Stimulated activated CD4-positive, alpha-beta T cell treated with anti-CD3 and anti-CD28 coated beads, TNF-alpha, amount 100 ng/mL, for 48 hours (primary cell): ENCODE data around the gene SGPL1.

ENCODE experiments used
- DNase-seq, 3 donors: peaks; one replicate each; pipeline ENCODE4 v3.0.0-alpha.2; 2020; ENCODE audit warnings: low read depth in 3 of 3

The SGPL1 gene

DNA sequence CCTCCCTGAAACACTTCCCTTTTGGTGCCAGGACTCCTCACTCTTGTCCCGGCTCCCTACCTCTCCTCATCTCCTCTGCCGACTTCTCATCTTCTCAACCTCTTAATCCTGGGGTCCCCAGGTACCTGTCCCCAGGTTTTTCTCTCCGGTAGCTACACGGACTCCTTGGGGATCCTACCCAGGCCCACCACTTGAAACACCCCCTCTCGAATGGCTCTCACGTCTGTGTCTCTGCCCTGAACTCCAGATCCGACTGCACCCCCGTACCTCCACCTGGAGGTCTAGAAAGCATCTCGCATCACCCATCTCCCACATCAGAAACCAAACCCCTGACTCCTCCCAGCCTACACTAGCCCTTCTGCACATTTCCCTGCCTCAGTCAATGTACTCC is 35.4 kb upstream of the SGPL1 start:
- DNase-seq = no peak

DNA sequence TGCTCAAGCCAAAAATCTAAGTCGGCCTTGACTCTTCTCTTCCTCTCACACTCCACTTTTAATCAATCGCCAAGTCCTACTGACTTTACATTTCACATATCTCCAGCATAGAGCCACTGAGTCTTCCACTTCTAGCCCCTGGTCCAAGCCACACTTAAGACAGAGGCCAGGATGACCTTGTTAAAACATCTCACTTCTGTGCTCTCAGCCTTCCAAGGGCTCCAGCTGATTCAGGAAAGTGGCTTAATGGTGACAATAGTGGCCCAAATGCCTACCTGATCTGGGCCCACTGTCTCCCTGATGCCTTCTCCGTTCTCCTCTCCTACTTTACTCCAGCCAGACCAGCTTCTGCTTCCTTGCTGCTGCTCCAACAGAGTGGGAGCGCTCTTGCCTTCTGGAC is 35.0 kb upstream of the SGPL1 start:
- no peak for DNase-seq

DNA sequence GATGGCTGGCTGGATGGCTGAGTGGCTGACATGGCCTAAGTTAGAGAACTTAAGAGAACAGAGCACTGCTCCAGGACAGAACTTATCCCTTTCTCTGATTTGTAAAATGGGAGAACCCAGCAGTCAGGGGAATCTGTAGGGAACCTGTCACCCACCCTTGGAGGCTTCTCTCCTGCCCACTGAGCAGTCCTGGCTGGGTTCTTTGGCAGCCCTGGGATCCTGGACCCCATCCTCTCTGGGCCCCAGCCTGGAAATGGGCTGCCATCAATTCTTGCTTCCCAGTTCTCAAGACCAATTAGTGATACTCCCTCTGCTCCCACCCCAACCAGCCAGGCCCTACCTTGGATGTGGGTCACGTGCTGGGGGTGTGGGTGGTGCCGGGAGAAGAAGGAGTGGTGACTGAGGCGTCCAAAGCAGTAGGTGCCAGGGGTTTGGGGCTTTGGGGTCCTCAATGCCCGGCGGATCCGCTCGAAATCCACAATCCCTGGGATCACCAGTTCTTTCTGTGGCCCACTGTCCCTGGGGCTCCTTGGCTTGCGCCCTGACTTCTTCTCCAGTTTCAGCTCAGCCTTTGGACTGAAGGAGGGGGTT is 34.2 kb upstream of the SGPL1 start:
- DNase-seq = no peak

DNA sequence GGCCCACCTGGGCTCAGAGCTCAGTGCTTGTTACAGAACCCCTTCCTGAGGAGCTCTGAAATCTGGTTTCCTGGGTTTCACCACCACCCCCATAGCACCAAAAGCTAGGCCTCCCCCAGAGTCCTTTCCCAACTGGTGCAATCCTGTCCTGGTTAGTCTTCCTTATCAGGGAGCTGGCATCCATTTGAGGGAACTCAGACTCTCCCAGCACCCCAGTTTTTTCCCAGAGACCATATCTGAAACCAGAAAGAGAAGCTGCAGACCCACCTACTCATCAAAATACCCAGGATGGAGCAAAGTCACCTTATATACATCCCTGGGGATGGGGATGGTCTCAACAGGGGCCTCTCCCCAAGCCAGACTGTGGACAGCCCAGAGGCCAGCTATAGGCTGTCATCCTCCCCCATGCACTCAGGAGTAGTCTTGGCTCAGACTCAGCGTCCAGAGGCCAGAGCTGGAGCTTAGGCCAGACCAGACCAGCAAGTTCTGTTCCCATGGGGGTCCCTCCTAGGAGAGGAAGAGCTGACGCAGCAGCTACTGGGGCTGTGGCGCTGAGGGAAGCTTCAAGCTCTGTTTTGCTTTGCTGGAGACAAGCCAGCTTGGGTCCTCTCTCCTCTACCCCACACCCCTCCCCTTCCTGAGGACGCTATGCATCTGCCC is 33.5 kb upstream of the SGPL1 start:
- DNase-seq = no peak

DNA sequence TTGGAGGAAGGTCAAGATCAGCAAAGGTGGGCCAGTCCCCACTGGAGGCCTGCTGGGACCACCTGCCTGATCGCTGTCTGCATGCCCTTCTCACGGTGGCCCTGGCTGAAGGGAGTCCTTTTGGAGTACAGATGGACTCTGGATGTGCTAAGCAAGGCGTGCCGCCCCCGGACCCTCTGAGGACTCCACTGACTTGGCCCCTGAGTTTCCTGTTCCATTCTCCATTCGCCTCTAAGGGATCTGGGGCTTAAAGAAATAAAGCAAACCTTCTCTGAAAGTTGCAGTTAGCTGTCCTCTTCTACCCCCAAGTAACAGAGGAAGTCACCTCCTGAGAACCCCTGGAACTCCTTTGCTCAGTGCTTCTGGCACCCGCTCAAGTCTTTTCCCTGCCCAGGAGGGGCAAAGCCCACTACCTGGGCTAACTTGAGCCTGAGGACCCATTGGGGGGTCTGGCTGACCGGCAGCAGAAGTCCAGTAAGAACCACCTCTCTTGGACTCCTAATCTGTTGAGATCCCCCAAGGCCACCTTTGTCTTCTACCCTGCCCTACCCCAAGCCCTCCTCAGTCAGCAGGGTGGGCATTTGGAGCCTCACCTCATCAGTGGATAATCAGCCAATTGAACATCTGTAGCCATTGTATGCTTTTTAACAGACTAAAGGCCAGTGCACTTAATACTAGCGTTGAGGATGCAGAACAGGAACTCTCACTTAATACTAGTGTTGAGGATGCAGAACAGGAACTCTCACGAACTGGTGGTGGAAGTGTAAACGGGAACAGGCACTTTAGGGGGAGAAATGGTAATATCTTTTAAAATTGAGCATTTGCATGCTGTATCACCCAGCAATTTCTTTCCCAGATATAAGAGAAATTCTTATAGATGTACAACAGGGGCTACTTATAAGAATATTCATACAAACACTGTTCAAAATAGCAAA is 32.7 kb upstream of the SGPL1 start:
- DNase-seq = no peak

DNA sequence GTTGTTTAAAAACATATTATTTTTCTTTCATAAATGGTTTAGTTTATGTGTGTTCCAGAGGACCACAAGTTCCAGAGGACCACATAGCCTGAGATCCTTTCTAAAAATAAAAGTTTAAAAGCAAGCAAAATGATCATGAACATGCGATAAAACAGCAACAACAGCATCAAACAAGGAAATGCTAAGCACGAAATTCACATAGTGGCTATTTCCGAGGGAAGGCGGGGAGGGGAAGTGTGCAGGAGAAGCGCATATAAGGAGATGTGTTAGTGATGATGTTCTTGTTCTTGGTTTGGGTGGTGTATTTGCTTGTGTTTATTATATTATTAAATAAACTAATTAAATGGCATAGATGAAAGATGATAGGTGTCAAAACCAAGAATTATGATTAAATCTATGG is 31.7 kb upstream of the SGPL1 start:
- no peak for DNase-seq

DNA sequence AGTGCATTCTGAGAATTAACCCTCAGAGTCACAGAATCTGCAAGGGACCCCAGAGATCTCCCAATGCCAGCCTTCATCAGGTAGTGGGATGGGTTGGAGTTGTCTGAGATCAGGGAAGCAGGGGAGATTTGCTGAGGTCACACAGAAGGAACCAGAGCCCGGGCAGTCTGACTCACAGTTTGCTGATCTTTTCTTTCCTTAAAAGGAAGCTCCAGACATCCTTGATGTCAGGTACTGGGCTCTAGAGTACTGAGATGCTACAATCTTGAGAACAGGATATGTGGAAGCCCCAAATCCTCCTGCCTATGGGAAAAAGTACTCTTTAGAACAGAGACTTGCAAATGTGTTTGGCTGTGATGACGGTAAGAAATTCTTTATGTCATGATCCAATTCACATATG is 31.3 kb upstream of the SGPL1 start:
- DNase-seq = no peak

DNA sequence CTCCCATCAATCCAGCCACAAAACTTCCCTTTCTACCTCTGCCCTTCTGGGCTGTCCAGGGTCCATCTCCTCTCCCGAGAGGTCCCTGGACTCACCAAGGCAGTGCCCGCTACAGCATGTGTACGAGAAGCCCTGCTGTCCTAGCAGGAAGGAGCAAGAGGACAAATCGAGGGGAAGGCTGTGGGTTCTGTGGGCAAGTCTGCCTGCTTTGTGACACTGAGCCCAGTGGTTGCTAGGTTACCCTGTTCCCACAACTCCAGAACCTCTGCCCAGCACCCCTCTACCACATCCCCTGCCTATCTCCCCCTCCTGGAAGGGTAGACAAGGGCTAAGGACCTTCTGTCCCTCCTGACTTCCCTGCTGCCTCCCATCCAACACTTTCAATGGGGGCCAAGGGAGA is 30.6 kb upstream of the SGPL1 start, which contains the start of gene TBATA:
Gene TBATA, minus strand, starts transcription at position 188 of the 400 bp plus-strand sequence. CDS start 1,998 bp downstream, outside the sequence.
- no peak for DNase-seq

DNA sequence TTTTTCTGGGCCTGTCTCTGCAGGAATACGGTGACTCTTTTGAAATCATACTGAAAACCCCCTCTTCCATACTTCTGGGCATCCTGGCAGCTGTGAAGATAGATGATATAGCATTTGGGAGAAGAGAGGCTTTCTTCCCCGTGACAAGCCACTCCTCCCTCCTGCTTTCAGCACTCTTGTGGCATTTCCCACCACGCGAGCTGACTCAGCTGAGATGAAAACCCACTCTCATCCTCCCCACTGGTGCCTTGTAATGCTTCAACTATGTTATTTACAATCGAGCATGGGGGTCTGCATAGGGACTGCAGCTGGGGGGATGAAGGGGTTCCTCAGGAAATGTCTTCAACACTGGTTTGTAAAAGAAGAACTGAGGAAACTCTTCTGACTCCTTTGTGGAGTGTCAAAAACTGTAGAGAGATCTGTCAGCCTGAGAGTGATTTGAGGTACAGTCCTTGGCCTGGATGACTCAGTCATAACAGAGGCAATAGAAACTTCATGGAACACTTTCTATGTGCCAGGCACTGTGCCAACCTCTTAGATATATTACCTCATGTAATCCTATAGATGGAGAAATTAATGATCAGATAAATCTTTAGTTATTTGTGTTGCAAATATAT is 28.8 kb upstream of the SGPL1 start:
- DNase-seq = no peak

DNA sequence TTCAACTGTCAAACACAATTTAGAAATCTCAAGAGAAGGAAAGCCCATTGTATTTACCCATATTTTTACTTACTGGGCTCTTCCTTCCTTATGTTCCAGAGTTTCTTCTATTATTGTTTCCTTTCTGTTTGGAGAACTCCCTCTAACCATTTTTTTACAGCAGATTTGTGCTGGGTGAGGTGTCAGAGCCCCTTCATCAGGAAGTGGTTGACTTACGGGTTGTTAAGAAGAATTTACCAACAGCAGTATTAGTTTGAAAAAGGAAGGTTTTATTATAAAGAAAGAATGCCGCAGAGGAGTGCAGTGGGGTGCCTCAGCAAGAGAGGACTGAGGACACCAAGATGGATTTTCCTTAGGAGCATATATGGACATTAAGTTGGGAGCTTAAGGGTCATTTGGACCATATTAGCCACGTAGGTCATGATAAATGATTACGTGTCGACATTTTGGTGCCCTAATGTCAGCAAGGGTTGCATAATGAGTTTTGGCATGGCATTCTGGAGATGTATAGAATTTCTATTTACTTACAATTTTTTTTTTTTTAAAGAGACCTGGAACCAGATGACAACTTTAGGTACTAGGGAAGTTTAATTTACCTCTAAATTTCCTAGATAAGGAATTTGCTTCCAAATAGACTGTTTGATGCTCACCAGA is 24.2 kb upstream of the SGPL1 start:
- no peak for DNase-seq

DNA sequence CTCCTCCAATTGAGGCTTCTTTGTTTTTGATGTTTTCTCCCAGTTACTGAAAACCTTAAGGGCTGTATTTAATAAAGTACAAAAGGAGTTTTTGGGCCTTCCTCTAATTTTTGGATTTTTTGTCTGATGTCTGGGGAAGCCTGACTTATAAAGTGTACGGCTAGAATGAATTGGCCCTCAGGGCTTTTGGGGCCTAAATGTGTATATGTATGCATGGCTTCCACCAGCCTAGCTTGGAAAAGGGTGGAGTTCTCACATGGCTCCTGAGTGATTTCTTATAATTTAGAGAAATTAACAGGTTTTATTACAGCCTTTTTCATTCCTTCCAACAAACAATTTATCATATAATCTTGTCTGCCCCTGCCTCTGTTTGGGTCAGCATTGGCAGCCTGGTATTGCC is 20.1 kb upstream of the SGPL1 start:
- DNase-seq = no peak

DNA sequence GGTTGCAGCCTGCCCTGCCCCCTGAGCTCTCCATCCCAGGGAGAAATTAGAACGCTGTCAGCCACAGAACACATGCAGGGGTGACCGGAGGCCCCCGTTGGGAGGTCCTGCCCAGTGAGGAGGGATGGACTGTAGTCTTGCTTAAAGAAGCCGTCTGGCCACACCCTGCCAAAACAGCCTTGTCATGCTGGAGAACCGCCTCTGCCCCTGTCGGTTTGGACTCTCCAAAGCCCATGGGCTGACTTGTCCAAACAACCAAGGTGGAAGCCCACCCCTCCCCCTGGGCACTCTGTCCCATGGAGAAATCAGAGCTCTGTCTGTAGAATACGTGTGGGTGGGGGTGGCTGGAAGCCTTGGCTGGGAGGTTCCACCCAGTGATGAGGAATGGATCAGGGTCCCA is 17.9 kb upstream of the SGPL1 start:
- no peak for DNase-seq

DNA sequence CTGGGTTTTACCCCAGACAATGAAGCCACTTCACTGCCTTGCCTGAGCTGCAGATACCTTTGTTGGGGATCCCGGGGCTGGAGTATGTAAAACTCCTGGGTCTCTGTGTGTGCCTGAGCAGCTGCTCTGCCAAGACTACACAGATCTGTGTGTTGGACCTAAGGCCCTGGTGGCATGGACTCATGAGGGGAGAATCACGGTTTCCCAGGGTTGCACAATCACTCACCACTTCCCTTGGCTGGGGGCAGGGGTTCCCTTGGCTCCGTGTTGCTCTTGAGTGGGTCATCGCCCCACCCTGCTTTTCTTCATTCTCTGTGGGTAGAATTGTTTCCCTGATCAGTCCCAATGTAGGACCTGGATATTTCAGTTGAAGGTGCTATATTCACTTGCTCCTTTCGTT is 16.6 kb upstream of the SGPL1 start:
- no peak for DNase-seq

DNA sequence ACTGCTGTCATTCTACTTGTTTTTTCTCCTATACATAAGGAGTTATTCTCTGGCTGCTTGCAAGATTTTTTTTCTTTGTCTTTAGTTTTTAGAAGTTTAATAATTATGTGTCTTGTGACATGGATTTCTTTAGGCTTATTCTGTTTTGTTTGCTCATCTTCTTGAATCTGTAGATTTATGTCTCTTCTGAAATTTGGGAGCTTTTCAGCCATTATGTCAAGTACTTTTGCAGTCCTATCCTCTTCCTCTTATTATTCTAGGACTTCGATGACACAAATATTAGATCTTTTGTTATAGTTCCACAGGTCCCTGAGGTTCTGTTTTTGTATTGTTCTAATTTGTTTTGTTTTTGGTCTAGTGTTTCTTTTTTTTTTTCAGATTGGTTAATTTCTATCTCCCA is 13.9 kb upstream of the SGPL1 start:
- no peak for DNase-seq

DNA sequence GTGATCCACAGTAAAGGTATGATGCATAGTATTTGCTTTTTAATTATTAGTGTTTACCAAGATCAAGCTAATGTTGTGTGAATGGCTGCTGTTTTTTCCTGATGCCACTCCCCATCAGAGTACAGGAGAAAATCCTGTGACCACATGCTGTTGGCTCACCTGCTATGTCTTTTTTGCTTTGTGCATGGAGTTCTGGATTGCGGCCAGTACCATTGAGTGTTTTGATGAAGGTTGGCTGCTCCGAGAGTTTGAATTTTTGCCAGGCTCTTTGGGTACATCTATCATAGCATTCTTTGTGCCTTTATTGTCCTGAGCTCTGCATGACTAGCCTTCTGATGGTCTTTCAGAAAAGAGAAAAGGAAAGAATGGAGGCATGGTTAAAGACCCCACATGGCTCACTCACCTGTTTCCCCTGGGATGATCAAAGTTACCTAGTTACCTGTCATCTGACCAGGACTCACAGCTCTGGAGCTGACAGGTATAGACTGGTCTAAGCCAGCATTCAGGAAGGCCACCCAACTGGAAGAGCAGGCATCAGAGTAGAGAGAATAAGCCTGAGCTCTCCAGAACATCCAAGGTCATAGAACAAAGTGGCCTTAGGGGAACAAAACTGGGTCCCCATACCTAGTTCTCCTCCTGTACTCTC is 11.8 kb upstream of the SGPL1 start:
- DNase-seq = no peak

DNA sequence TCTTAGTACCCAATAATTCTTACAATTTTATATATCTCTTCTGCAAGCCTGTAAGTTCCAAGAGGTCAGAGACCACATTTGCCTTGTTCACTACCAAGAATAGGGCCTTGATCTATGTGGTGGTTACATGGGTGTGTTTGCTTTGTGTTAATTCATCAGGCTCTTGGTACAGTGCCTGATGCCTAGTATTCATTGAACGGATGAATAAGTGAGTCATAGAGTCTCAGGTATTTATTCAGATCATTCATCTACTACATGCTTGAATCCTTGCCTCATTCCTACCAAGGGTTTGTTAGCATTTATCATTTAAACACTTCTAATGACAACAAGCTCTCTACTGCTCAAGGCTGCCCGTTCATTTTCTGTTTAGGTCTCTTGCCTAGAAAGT is 11.3 kb upstream of the SGPL1 start:
- no peak for DNase-seq

DNA sequence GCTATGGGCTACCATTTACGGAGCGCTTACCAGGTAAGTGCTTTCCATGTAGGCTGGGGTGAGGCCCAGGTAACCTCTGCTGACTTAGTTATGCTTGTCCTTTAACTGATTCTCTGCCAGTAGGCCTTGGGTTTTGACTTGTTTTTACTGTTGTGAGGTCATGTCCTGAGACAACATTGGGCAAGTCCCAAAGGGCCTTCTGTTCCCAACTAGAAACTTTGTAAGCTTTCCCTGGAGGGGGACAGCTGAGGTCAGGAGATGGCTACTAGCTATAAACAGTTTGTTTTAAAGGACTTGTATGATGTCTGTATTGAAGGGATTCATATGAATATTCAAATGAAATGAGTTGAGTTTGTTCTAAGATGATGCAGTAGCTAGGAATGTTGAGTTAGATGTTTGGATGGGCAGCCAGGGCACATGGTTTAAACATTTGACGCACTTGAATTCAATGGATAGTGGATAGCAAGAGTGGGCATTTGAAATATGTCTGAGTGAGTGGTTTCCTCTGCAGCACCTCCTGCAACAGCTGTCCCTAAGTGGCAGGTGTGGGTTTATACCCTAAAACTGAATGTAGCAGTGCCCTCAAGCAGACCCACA is 10.0 kb upstream of the SGPL1 start:
- DNase-seq = no peak

DNA sequence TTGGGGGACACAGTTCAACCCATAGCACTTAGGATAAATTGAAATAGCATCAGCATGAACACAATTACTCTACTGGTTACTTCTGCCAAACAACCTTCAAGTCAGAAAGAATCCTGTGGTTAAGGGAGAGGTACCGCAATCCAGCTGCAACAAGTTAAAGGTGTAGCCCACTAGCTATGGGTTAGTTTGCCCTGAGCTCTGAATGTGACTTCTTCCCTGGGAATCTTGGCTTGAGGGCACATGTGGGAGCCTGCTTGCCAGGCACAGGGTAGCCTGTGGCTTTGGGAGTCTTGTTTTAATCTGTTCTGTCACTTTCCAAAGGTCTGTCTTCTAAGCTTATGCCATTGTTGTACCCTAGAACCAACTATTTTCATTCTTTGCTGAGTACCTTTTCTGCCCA is 8.9 kb upstream of the SGPL1 start:
- DNase-seq = no peak

DNA sequence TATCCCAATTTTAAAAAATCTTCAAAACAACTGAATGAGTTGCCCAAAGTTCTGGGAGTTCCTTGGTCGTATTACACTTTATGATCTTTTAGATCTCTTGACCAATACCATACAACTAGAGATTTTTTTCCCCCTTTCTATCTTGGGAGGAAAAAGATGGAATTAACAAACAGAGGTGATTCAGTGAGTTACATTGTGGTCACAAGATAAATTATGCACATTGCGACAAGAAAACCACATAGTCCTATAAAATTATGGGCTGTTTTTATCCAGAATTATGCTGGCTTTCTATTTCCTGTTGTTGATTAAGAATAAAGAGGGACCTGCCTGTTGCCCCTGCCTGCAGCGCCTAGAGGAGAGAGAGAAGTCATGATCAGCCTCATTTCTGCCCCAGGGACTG is 8.2 kb upstream of the SGPL1 start:
- no peak for DNase-seq

DNA sequence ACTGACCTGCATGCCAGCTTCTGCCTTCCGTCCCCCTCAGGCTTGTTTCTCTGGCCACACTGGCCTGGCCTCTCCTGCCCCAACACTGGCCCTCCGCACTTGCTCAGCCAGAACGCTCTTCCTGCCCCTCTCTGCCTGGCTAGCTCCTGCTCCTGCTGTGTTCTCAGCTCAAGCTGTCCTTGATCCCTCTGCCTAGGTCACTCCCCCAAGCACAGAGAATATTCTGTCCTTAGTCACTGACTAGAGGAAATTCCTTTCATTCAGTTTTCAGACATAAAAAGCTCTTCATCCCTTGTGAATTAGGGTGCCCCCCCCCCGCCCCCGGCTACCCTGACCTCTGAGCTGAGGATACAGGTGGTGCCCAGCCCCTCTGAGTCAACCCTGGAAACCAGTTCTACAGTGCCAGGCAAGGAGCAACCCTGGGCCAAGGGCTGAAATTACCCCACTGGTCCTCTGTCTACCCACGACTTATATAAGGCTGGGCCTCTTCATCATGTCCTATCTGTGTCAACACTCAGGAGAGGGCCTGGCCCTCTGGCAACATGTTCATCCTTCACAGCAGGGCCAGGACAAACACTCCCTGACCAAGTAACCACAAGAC is 6.6 kb upstream of the SGPL1 start:
- no peak for DNase-seq

DNA sequence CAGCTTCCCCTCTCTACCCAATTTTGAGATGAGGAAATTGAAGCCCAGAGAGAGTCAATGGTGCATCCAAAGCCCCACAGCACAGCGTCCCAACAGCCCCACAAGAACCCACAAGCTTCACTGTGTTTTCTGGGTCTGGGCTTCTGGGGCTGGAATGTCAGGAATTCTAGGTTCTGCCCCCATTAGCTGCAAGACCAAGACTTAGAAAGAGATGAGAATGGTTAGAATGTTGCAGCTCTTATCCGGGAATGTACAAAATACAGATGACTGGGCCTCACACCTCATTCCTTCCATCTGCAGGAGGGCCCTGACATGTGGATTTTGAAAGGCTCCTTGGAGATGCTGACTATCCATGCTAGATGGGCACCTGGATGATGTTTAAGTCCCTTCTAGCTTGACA is 6.0 kb upstream of the SGPL1 start:
- no peak for DNase-seq
